GM20000 (cell line): ENCODE measurements around the gene COL18A1.

Experiments used
- DNase-seq: peaks from one replicate; pipeline ENCODE4 v3.0.0; 2012; ENCODE audit warnings: low spot score
- TF ChIP-seq, protein P1 (sequence below): IDR thresholded peaks from 2 replicates; pipeline ENCODE4 v1.5.1; 2012; ENCODE audit warnings: mild to moderate bottlenecking, control low read depth; ENCODE audit errors: extremely low read depth, missing control alignments

Gene COL18A1

DNA sequence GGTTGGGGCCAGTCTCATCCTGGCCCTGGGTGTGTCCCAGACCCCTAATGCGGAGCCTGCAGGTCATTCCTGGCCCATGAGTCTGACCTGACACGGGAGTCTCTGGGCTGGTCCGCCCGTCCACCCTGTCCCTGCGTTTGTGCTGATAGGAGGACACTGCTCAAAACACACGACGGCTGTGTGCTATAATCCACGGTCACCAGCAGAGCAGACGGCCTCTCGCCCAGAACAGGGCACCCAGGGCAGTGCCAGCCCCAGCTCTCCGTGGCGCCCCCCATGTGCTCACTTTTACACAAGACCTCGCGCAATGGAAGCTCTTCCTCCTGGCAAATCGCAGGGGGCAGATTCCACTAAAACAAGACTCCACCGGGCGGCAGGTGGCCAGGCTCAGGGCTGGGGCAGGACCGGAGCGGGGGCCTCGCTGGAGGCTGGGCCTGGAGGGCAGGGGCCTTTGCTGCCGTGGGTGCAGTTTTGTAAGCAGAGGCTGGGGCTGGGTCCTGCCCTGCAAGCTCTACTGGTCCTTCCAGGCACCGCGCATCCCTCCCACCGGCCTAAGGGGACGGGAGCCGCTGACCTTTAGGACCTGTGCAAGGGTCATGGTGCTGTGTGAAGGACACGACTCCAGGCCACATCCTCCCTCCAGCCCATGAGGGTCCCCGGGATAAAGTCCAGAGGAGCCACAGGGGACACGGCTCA is 147.9 kb downstream of the COL18A1 start:
- TF ChIP-seq, protein P1, sequence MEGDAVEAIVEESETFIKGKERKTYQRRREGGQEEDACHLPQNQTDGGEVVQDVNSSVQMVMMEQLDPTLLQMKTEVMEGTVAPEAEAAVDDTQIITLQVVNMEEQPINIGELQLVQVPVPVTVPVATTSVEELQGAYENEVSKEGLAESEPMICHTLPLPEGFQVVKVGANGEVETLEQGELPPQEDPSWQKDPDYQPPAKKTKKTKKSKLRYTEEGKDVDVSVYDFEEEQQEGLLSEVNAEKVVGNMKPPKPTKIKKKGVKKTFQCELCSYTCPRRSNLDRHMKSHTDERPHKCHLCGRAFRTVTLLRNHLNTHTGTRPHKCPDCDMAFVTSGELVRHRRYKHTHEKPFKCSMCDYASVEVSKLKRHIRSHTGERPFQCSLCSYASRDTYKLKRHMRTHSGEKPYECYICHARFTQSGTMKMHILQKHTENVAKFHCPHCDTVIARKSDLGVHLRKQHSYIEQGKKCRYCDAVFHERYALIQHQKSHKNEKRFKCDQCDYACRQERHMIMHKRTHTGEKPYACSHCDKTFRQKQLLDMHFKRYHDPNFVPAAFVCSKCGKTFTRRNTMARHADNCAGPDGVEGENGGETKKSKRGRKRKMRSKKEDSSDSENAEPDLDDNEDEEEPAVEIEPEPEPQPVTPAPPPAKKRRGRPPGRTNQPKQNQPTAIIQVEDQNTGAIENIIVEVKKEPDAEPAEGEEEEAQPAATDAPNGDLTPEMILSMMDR, result no peak
- no peak for DNase-seq

DNA sequence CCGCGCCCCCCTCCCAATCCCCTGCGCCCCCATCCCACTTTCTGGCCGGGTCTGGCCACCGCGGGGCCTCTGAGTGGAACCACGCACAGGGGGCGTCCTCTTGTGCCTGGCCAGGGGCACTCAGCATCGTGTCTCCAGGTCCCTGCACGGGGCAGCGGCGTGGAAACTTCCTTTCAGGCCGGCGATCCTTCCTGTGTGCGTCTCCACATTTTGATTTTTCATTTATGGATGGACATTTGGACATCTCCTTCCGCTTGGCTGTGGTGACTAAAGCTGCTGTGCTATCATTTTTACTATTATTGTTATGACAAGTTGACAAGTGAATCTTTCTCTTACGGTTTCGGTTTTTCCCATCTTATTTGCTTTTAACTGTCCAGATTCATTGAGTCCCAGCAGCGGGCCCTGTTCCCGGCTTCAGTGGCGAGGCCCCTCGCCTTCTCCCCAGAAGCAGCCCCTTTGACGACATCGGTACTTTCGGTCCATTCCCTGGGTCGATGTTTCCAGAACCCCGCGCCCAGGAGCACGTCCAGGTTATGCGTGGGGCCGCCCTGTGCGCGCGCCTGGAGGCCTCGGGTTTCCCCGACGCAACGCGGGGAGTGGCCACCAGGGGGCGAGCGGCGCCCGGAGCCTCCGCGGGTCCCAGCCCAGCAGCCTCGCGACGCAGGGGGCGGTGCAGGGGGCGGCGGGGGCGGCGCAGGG is 149.7 kb downstream of the COL18A1 start:
- DNase-seq, result peak; percentile 96
- TF ChIP-seq, protein P1, result peak; percentile 83

DNA sequence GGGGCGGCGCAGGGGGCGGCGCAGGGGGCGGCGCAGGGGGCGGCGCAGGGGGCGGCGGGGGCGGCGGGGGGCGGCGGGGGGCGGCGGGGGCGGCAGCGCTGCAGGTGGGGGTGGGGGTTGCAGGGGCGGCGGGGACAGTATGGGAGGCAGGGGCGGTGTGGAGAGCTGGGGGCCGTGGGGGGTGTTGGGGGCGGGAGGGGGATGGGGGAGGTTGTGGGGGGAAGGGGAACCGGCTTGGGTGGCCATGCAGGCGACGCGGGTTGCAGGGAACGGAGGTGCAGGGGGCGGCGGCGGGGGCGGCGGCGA is 150.2 kb downstream of the COL18A1 start:
- no peak for DNase-seq
- TF ChIP-seq, protein P1, result no peak

DNA sequence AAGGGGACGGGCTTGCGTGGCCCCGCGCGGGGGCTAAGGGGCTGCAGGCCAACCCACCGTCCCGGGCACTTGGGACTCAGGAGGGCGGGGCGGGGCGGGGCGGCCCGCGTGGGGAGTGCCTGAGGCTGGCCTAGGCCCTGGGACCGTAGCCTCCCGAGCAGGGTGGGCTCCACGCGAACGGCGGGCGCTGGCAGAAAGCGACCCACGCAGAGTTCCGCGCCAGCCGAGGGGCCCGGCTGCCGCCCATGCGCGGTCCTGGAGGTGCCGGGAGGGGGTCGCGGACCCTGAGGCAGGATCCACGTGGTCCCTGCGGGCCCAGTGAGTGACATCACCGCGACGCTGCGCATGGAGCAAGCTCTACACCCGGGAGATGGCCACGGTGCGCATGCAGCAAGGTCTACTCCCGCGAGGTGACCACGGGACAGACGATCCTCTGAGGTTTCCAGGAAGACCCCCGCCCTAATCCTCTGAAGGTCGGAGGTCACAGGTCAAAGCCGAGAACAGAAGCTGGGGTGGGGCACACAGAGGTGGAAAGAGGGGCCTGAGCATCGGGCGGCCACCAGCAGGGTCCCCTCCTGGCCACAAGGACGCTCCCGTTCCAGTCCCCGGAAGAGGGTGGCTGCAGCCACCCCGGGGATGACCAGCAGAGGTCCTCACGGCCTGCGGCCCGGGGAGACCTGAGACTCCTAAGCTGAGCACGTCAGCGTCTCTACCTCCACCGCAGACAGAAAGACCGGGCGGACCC is 150.8 kb downstream of the COL18A1 start:
- DNase-seq, result peak; percentile 85
- TF ChIP-seq, protein P1, result peak; percentile 65

DNA sequence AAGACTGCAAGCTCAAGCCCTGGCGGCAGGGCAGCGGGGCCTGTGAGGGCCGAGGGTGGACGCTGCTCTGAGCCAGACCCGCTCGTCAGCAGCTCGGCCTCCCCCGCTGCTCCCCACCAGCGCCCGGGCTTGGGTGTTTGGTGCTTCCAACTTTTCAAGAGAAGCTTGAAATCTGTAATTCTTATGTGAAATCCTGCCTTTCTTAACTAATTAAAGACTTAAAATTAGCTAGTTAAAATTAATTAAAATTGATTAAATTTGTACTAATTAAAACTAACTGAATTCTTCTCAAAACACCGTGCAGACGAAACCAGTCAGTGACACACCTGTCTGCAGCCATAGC is 151.3 kb downstream of the COL18A1 start:
- DNase-seq, result no peak
- TF ChIP-seq, protein P1, result no peak

DNA sequence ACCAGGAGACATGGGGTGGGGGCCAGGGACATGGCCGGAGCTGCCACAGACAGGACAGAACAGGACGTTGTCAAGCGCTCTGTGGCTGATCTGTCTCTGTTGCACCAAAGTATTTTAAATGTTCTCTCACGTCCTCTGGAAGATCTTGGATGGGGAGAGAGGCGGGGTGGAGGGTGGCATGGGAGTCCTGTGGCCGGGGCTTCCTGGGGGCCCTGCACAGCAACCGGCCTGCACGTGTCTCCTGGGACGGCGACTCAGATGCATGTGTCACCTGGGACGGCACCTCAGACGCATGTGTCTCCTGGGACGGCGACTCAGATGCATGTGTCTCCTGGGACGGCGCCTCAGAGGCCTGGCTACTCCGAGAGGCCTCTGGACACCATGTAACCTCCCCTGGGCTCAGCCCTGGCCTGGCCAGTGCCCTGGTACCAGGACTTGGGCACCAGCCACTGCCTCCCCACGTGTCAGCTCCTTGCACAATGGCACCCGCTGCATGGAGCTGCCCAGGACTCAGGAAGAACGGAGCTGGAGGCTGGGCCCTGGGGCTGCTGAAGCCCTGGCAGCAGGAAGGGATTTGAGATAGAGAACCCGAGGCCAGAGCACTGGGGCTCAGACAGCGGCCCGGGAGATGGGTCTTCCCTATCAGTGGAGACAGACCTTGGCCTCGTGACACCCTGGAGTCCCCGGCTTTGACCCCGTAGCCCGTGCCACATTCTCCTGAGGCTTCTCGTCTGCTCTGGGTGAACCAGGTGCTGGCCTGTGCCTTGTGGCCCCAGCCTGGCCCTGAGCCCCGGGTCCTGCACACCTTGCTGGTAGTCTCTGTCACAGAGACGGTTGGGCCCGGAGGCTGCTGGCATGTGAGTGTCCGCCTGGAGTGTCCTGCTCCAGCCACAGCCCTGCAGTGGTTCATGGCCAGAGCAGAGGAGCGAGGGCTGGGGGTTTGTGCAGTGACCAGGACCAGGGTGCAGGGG is 152.0 kb downstream of the COL18A1 start:
- TF ChIP-seq, protein P1, result no peak
- no peak for DNase-seq
